Activated T-helper 1 cell treated with anti-CD3 and anti-CD28 coated beads, Interleukin-2, amount 50 U/mL, for 16 hours (primary cell): ENCODE results near the gene SPTB.

Experiments
- DNase-seq, 2 donors: peaks; one replicate each; pipeline ENCODE4 v3.0.0-alpha.2; 2020; ENCODE audit warnings: low read depth in 1 of 2, low spot score in 1 of 2

SPTB gene

DNA sequence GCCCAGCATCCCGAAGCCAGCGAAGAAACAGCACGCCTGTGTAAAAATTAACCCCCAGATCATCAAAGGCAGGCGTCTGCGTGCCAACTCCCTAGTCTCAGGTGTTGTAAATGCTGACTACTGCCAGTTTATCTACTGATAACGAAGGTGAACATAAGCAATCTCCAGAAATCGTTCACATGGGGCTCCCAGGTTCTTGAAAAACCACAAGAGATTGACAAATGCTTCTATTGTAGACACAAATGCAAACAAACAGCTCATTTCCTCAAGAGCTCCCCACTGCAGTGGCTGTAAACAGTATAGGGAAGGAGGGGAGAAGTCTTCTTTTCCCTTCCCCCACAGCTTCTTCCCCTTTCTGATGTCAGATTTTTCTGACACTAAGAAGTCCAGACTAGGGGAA, 180.8 kb downstream of the SPTB start:
- DNase-seq, result no peak

DNA sequence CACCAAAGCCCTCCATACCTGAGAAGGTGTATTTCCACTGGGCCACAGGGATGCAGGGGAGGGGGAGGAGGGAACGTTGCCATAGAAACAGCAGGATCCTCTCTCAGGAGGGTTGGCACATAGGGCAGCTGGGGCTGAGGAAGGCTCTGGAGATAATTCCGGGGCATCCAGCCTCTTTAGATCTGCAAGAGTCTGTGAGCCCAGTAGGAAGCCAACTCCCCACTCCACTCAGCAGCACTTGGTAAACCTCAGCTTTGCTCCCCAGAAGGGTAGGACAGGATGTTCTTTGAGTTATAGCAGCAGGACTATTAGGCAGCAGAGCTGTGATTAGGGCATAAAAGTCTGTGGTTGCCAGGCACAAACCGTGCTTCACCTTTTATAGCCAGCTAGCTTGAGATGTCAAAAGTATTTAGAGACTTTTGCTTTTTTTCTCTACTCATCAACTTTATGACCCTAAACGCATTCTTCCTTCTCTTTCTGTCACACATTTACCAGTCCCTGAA, 183.3 kb downstream of the SPTB start:
- DNase-seq, result no peak
